ENCODE measurements around the gene TOPORS.
"Not testable (repeated sequence)": the region's sequence is repeated elsewhere in the genome, so short reads cannot be mapped to it uniquely, and the experiment has no call there.

Gene TOPORS

DNA sequence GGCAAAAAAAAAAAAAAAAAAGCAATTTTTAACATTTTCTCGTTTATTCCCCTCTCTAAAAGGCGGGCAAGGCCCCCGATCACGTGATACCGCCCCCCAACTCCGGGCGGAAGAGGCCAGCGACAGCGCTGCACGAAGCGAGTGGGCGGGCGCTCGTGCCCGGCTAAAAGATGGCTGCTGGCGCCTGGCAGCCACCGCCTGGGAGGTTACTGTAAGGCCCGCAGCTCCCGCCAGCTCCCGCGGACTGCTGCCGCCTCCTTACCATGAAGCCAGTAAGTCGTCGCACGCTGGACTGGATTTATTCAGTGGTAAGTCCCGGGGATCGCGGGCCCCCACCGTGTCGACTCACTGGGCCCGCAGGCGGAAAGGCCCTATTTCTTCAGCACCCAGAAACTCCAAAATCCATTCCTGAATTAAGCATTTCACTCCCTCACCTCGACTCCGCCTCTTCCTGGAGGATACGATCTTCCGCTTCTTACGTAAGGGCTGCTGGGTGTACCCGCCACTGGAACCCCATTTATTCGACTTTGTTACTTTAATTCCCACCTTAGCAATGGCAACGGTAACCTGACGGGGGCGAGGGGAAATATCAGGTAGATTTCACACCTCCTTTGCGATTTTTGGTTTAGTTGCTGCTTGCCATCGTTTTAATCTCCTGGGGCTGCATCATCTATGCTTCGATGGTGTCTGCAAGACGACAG, at the start of gene TOPORS, which contains the start of gene SMIM27:
TSS of gene TOPORS (minus strand) at position 415 of the 701 bp plus-strand sequence. CDS start at position 265, 150 bp downstream.
TSS of gene SMIM27 (plus strand) at position 156 of the 701 bp plus-strand sequence. CDS start at position 264, 108 bp downstream.
- DNase-seq (ENCODE audit: low read depth): peak; percentile 83

- not testable (repeated sequence) for DNase-seq (ENCODE audit: low read depth)
Observed at GRCh38 chr9:32599021-32599420, 46.6 kb upstream of the TOPORS start.

DNA sequence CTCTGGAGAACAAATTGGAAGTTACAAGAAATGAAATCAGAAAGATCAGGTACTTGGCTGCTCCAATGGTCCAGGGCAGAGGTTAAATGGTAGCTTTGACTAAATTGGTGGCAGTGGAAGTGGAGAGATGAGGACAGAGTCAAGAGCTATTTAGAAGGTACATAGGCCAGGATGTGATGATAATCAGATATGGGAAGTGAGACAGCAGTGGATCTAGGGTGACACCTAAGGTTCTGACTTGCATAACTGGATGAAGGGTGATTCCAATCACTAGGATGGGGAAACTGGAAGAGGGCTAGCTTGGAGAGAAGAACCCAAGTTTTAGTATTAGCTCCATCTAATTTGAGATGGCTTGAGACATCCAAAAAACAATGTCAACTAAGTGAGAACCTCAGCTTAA, 44.5 kb upstream of the TOPORS start:
- DNase-seq (ENCODE audit: low read depth): no peak

- no peak for DNase-seq (ENCODE audit: low read depth)
Observed at GRCh38 chr9:32596096-32596865, 43.9 kb upstream of the TOPORS start.

GRCh38 chr9:32590898-32591297, 38.5 kb upstream of the TOPORS start:
- DNase-seq (ENCODE audit: low read depth): no peak

DNA sequence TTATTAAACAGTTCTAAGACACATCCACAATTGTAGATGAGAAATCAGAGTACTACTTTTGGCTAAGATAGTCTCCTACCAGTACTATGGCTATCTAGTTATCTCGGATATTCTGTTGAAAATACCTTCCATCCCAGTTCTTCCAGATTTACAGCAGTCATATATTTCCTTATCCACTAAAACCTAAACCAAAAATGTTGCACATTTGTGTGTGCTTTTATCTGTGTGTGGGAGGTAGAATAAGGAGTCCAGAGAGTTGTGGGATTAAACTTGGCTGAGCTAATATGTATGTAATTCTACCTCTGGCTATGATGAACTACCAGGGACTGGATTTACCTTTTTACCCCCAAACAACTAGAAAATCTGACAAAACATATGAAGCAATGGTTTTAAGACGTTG, 38.1 kb upstream of the TOPORS start:
- DNase-seq (ENCODE audit: low read depth): no peak

DNA sequence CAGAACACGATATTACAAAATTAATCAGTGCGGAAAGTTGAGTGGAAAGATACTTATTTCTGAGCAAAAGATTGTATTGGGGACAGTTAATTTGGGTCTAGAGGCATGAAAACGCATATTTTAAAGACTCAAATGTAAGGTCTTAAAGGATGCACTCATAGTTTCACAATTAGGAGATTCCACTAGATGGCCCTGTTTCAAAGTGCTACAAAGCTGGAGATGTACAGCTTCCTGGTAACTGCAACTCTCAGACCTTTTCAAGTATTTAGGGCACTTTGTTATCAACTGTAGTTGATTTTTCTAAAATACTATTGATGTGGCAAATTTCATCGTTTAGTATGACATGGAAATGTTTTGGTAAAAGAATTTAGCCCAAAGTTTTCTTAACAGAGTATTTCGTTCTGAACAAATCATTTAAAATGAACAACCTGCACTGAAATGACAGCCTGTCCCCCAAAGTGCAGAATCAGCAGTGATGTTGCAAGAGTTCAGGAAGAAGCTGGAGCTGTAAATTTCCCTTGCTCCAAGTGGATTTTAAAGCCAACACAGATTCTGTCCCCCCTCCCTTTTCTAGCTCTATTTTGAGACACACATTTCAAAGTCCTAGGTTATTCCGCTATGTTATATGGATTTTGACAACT, 36.8 kb upstream of the TOPORS start:
- DNase-seq (ENCODE audit: low read depth): no peak

GRCh38 chr9:32587901-32588300, 35.5 kb upstream of the TOPORS start:
- no peak for DNase-seq (ENCODE audit: low read depth)

DNA sequence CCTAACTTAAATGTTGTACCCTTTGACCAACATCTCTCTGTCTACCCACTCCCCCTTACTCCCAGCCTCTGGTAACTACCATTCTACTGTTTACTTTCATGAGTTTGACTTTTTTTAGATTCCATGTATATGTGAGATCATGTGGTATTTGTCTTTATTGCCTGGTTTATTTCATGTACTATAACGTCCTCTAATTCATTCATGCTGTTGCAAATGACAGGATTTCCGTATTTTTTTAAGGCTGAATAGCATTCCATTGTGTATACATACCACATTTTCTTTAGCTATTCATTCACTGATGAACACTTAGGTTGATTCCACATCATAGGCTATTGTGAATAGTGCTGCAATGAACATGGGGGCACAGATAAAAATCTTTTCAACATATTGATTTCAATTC, 32.4 kb upstream of the TOPORS start:
- DNase-seq (ENCODE audit: low read depth): no peak

DNA sequence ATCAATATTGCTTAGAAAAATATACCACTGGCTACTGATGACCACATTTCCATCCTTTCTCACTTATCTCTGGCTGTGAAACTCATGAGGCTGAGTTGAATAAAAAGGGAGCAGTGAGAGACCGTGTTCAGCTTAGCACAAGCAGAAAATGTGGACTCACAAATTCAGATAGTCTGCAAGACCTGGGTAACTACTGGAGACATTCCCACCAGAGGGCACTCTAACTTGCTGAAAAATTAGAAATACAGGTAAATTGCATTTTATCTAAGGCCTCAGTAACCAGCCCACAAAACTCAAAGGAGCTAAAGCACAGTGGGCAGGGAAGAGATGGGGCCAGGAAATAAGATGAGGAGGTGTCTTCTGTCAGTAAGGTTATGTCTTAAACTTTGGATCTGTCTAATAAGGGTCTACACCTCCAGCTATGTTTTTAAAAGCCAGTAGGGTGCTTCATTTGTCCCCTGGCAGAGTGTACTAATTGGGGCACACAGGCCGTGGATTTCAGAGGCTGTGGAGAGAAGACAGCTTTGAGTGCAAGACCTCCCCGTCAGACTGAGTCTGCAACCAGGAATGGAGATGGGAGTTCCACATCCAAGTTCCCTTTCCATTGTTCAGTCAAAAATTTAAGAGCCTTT, 29.2 kb upstream of the TOPORS start:
- DNase-seq (ENCODE audit: low read depth): no peak

DNA sequence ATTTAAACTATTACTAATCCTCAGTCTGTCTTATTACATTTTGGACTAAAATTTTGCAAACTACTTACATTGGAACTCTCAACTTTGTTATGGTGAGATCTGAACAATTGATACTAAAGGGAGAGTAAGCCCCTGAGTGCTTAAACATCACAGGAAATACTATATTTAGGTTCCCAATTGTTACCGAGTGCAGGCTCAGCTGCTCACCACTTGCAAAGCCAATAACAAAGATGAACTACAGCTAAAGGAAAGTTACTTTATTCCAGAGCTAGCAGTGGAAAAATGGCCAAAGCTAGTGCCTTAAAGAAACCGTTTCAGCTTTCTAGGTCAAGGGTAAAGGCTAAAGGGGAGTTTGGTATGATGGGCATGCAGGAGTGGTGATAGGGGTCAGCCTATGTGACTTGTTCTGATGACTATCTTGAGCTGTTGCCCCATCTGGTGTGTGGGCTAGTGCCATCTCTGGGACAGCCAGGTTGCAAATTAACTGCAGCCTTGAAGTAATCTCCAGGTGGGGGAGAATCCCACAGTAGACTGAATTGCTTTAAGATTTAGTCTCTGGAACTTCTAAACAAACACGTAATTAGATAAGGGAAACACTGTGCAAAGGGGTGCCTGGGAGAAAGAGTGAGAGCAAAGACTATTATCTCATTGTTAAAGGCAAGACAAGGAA, 28.4 kb upstream of the TOPORS start:
- DNase-seq (ENCODE audit: low read depth): no peak

DNA sequence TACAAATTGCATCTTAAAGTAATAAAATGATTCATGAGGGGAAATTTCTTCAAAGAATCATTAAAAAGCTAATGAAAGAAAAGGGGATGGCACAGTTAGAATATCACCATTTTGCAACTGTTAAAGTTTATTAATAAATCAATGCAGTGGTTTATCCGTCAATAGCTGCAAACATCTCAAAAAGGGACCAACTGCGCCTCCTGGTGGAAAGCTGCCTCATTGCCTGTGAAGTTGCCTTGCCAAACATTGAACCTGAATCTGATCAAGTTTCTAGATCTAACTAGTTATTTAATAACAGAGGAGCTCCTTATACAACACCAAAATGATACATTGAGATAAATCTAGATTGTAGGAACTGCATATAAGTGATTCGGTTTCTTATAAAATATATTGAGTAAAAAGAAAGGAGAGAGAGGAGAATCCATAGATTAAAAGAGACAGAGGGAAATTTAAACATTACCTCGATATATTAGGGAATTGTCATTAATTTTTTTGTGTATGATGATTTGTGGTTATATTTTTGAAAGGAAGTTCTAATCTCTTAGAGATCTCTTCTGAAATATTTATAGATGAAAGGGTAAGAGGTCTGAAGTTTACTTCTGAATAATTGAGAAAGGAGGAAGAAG, 27.4 kb upstream of the TOPORS start:
- DNase-seq (ENCODE audit: low read depth): peak; percentile 76

GRCh38 chr9:32578976-32579375, 26.6 kb upstream of the TOPORS start:
- DNase-seq (ENCODE audit: low read depth): no peak

DNA sequence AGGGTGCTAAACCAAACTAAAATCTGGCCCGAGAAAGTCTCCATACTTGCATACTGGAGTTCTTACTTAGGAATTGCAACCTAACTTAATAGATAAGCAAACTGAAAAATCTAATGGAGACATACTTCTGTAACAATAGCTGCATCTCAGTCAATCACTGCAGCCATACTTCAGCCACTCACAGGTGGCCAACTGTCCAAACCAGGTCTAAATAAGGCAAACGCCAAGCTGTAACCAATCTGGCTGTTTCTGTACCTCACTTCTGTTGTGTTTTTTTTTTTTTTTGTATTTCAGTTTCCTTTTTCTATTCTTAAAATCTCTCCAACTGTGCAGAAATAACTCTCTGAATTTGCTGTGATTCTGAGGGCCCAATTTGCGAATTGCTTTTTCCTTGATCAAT, 24.9 kb upstream of the TOPORS start:
- no peak for DNase-seq (ENCODE audit: low read depth)

DNA sequence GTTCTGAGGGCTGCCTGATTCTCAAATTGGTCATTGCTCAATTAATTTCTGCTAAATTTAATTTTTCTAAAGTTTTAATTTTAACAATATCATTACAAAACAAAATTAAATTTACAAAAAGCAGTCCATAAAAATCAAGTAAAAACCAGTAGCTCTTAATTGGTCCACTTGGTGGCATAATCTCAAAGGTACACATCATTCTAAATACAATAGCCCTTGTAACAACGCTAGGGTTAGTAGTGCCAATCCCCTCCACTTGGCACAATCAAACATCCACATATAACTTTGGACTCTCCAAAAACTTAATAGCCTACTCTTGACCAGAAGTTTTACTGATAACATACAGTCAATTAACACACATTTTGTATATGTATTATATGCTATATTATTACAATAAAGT, 22.5 kb upstream of the TOPORS start:
- no peak for DNase-seq (ENCODE audit: low read depth)

GRCh38 chr9:32573821-32574220, 21.4 kb upstream of the TOPORS start:
- no peak for DNase-seq (ENCODE audit: low read depth)

DNA sequence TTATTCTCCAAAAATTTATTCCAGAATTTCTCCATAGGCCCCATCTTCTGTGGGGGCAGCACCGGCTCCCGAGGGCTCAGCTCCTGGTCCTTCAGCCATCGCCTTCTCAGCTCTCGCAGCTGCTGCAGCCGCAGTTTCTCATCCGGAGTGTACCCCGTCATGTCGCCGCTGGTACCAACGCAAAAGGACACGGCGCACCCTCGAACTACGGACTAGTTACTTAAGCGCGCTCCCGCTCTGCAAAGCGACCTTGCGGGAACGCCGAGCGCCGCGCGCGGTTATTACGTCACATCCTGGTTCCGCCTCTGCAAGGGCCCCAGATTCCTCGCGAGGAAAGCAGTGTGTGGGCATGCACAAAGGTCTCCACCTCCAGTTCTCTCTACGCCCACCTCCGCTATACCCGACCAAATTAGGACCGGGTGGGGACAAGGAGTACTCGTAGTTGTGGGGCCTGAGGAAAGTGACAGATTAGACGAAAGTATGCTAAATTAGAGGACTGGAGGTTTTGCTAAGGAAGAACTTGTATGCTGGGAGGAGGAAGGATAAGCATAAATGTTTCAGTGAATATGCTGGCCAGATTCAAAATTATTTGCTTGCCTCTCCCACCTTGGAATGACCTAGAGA, 20.6 kb upstream of the TOPORS start, which contains the start of gene NDUFB6:
TSS of gene NDUFB6 (minus strand) at position 260 of the 624 bp plus-strand sequence. CDS start at position 161, 99 bp downstream.
- DNase-seq (ENCODE audit: low read depth): peak; percentile 92

- peak; percentile 51 for DNase-seq (ENCODE audit: low read depth)
Observed at GRCh38 chr9:32571969-32572899, 19.8 kb upstream of the TOPORS start.

DNA sequence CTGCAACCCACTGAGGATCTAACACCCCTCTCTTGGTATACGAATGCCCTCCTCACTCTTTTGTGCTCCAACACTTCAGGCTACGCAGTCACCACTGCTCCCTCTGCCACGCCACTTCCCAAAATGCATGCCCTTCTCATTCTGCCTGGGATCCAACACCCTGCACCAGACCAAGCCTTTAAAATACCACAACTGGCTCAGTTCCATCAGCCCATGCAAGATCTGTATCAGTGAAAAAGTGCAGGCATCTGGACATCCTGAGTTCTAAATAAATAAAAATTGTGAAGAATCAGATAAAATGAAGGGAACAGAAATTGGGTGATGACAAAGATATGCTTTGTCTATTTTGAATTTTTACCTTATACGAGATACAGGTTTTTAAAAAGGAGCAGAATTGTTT, 17.9 kb upstream of the TOPORS start:
- DNase-seq (ENCODE audit: low read depth): no peak

DNA sequence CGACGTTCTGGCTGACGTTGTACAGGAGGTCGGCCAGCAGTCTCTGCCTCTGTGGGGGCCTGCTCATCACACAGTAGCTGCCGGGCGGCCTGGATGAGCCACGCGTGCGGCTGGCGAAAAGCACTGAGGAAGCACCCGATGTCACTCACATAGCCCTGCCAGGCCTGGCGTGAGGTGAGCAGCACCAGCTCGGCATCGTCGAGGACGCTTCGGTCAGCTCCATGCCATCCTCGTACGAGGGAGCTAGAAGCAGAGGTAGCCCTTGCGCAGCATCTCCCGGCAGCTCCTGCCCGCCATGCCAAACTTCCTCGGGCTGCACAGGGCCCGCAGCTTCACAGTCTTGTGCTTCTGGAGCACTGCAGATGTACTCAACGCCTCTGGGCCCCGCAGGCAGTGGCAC, 14.4 kb upstream of the TOPORS start:
- DNase-seq (ENCODE audit: low read depth): no peak

Data from stimulated activated CD8-positive, alpha-beta memory T cell treated with anti-CD3 and anti-CD28 coated beads, Interleukin-15, amount 100 ng/mL, for 1 hour (primary cell).